ENCODE measurements around the gene MAPK13.
"Not testable (repeated sequence)": the region's sequence is repeated elsewhere in the genome, so short reads cannot be mapped to it uniquely, and the experiment has no call there.

MAPK13 gene

GRCh38 chr6:36129941-36130666 is at the start of gene MAPK13:
Gene MAPK13, plus strand, starts transcription at chr6:36130513. Its CDS starts 70 bp downstream, at chr6:36130583.
- no peak for DNase-seq

GRCh38 chr6:36082318-36082717 is 48.0 kb upstream of the MAPK13 start:
- no peak for DNase-seq

- no peak for DNase-seq
Observed at GRCh38 chr6:36083446-36083845, 46.9 kb upstream of the MAPK13 start.

- DNase-seq = not testable (repeated sequence)
Observed at GRCh38 chr6:36088204-36088603, 42.1 kb upstream of the MAPK13 start.

- no peak for DNase-seq
Observed at GRCh38 chr6:36089048-36089447, 41.3 kb upstream of the MAPK13 start.

- DNase-seq = no peak
Observed at GRCh38 chr6:36094238-36094637, 36.1 kb upstream of the MAPK13 start.

GRCh38 chr6:36094753-36095496 is 35.4 kb upstream of the MAPK13 start:
- peak; percentile 65 for DNase-seq

GRCh38 chr6:36095497-36096391 is 34.6 kb upstream of the MAPK13 start:
- no peak for DNase-seq

- DNase-seq = no peak
Observed at GRCh38 chr6:36098253-36098919, 31.9 kb upstream of the MAPK13 start.

GRCh38 chr6:36098920-36099647 is 31.2 kb upstream of the MAPK13 start:
- no peak for DNase-seq

GRCh38 chr6:36099869-36100483 is 30.3 kb upstream of the MAPK13 start:
- DNase-seq = no peak

GRCh38 chr6:36101691-36102090 is 28.6 kb upstream of the MAPK13 start:
- DNase-seq = no peak

GRCh38 chr6:36102853-36103252 is 27.5 kb upstream of the MAPK13 start:
- DNase-seq = no peak

GRCh38 chr6:36104836-36105235 is 25.5 kb upstream of the MAPK13 start:
- peak; percentile 86 for DNase-seq

- no peak for DNase-seq
Observed at GRCh38 chr6:36109092-36109491, 21.2 kb upstream of the MAPK13 start.

- DNase-seq = no peak
Observed at GRCh38 chr6:36110050-36110449, 20.3 kb upstream of the MAPK13 start.

GRCh38 chr6:36110863-36111262 is 19.4 kb upstream of the MAPK13 start:
- DNase-seq = no peak

GRCh38 chr6:36111526-36111925 is 18.8 kb upstream of the MAPK13 start:
- no peak for DNase-seq

GRCh38 chr6:36113049-36113448 is 17.3 kb upstream of the MAPK13 start:
- DNase-seq = no peak

GRCh38 chr6:36113703-36114102 is 16.6 kb upstream of the MAPK13 start:
- DNase-seq = no peak

GRCh38 chr6:36114798-36115408 is 15.4 kb upstream of the MAPK13 start:
- no peak for DNase-seq

Measured in NCI-H1694 (cell line).